Fibroblast of pulmonary artery (primary cell): ENCODE data around the gene RAP1GAP.
"Not testable (repeated sequence)": the region's sequence is repeated elsewhere in the genome, so short reads cannot be mapped to it uniquely, and the experiment has no call there.

Source experiments
- DNase-seq: peaks from one replicate; pipeline ENCODE4 v3.0.0-alpha.2; 2010; ENCODE audit warnings: low read depth
- H3K4me3 ChIP-seq: replicated peaks from 2 replicates; pipeline ENCODE4 v1.5.1; 2011; ENCODE audit warnings: low read depth, mild to moderate bottlenecking, control low read depth, low read length, moderate library complexity
- TF ChIP-seq, protein P1 (sequence below): IDR thresholded peaks from 2 replicates; pipeline ENCODE4 v1.5.1; 2011; ENCODE audit warnings: mild to moderate bottlenecking, control low read depth, low read length, inconsistent platforms; ENCODE audit errors: missing control alignments

RAP1GAP gene

GRCh38 chr1:21680381-21680780 is 11.2 kb upstream of the RAP1GAP start:
- H3K4me3 ChIP-seq = no peak overlapping the region
- TF ChIP-seq, protein P1, sequence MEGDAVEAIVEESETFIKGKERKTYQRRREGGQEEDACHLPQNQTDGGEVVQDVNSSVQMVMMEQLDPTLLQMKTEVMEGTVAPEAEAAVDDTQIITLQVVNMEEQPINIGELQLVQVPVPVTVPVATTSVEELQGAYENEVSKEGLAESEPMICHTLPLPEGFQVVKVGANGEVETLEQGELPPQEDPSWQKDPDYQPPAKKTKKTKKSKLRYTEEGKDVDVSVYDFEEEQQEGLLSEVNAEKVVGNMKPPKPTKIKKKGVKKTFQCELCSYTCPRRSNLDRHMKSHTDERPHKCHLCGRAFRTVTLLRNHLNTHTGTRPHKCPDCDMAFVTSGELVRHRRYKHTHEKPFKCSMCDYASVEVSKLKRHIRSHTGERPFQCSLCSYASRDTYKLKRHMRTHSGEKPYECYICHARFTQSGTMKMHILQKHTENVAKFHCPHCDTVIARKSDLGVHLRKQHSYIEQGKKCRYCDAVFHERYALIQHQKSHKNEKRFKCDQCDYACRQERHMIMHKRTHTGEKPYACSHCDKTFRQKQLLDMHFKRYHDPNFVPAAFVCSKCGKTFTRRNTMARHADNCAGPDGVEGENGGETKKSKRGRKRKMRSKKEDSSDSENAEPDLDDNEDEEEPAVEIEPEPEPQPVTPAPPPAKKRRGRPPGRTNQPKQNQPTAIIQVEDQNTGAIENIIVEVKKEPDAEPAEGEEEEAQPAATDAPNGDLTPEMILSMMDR = no peak
- DNase-seq = no peak

DNA sequence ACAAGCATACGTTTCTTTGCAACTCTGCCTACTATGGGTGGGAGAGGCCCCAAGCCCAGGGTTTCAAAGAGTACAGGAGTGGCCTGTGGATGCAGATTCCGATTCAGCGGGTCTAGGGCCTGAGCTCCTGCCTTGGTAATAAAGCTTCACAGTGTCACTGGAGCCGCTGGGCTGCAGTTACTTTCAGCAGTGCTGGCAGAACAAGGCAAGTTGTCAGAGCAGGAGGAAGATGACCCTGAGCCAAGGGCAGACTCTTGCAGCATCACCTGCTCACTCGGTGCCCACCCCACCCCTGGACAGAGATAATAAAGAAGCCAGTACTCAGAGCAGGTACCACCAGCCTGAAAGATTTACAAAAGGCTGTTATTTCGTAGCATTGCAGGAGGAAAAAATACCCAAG is 8.0 kb upstream of the RAP1GAP start:
- no peak overlapping the region for H3K4me3 ChIP-seq
- no peak for DNase-seq
- TF ChIP-seq, protein P1 = no peak

- DNase-seq = no peak
- TF ChIP-seq, protein P1 = no peak
- H3K4me3 ChIP-seq = no peak overlapping the region
Measured at GRCh38 chr1:21674957-21675356, 5.8 kb upstream of the RAP1GAP start.

DNA sequence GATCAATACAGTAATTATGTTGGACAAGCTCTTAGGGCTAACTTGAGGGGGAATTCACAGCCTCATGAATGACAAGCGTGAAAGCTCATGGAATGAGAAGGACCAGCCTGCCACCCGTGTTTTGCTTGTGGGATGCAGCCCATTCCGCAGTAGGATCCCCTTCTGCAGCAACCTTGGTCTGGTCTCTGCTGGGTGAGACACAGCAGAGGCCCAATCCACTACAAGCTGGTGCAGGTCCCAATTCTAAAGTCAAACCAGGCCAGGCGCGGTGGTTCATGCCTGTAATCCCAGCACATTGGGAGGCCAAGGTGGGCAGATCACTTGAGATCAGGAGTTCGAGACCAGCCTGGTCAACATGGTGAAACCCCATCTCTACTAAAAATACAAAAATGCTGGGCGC is 4.7 kb upstream of the RAP1GAP start:
- not testable (repeated sequence) for DNase-seq, H3K4me3 ChIP-seq

DNA sequence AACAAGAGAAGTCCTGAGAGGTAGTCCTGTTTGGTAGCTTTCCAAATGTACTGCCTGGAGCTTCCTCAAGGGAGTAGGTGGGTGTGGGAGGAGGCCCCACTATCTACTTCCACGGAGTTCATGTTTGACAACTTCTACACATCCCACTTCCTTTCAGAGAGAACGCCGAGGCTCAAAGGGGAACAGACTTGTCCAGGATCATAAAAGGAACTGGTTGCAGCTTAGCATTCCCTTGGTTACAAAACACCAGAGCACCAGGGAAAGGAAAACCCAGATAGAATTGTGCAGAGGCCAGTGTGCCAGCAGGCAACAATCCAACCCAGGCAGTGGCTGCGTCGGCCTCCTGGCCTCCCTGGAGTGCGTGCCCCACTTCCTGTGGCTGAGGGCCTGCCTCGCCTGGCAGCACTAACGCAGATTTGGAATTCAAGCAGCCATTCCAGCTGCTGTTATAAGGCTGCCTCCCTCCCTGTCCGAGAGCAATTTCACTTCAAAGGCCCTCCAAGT is 4.2 kb upstream of the RAP1GAP start:
- TF ChIP-seq, protein P1 = no peak
- no peak overlapping the region for H3K4me3 ChIP-seq
- peak; percentile 92 for DNase-seq

- TF ChIP-seq, protein P1 = no peak
- no peak overlapping the region for H3K4me3 ChIP-seq
- DNase-seq = no peak
Measured at GRCh38 chr1:21672478-21673276, 3.5 kb upstream of the RAP1GAP start.

DNA sequence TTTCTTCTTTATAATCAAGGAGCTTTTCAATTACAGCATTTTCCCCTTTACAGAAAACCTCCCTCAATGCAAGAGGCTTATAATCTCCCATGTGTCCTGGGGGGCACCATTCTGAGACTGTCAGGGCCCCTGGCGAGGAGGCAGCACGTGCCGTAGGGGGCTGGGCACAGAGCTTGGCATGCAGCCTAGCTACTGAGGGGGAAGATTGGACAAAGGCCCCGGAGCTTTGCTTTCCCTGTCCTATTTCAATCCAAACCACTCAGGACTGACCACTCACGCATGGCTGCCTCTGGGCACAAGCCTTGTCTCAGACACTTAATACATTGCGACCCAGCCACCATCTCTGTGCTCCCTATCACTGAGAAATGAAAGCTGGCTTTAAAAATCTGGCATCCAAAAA is 2.8 kb upstream of the RAP1GAP start:
- H3K4me3 ChIP-seq = no peak overlapping the region
- TF ChIP-seq, protein P1 = no peak
- DNase-seq = no peak
